Measurements from ENCODE around the gene CASP7. TPM values are rescaled to one million over a fixed set of nuclear protein-coding genes. Genes with fewer than 3 reads are reported as not detected.
A peak's percentile ranks its signal among the peaks of the same experiment; 100 is the strongest.
"Not testable (repeated sequence)": the region's sequence is repeated elsewhere in the genome, so short reads cannot be mapped to it uniquely, and the experiment has no call there.

The CASP7 gene
- total RNA-seq, 1 experiment from 2014 or later, result 27.4 TPM

GRCh38 chr10:113753020-113753692, 73.4 kb downstream of the CASP7 start:
- peak; percentile 6 for DNase-seq (ENCODE audit: low read depth)

- DNase-seq (ENCODE audit: low read depth), result no peak
These were observed 74.4 kb downstream of the CASP7 start for GRCh38 chr10:113754125-113754524.

GRCh38 chr10:113754768-113755167, 75.1 kb downstream of the CASP7 start:
- no peak for DNase-seq (ENCODE audit: low read depth)

GRCh38 chr10:113756940-113757543, 77.3 kb downstream of the CASP7 start:
- no peak for DNase-seq (ENCODE audit: low read depth)

- no peak for DNase-seq (ENCODE audit: low read depth)
These were observed 82.4 kb downstream of the CASP7 start for GRCh38 chr10:113762083-113762482.

GRCh38 chr10:113764582-113764981, 84.9 kb downstream of the CASP7 start:
- DNase-seq (ENCODE audit: low read depth), result no peak

GRCh38 chr10:113765910-113766309, 86.2 kb downstream of the CASP7 start:
- DNase-seq (ENCODE audit: low read depth), result no peak

GRCh38 chr10:113767222-113767621, 87.5 kb downstream of the CASP7 start:
- DNase-seq (ENCODE audit: low read depth), result no peak

GRCh38 chr10:113770346-113770745, 90.6 kb downstream of the CASP7 start:
- DNase-seq (ENCODE audit: low read depth), result no peak

GRCh38 chr10:113771131-113771530, 91.4 kb downstream of the CASP7 start:
- not testable (repeated sequence) for DNase-seq (ENCODE audit: low read depth)

GRCh38 chr10:113775686-113776294, 96.1 kb downstream of the CASP7 start:
- no peak for DNase-seq (ENCODE audit: low read depth)

- no peak for DNase-seq (ENCODE audit: low read depth)
These were observed 96.8 kb downstream of the CASP7 start for GRCh38 chr10:113776553-113776952.

Other genes with a start within 250 kb of the CASP7 start
- not detected in 2 replicates for gene HABP2, start 126.9 kb upstream of the CASP7 start, total RNA-seq (2014; rRNA removed; shearing (Covaris generic))
- not detected in 2 replicates for gene NRAP, start 15.9 kb upstream of the CASP7 start, total RNA-seq (2014; rRNA removed; shearing (Covaris generic))
- not detected in 2 replicates for gene PLEKHS1, start 71.8 kb downstream of the CASP7 start, total RNA-seq (2014; rRNA removed; shearing (Covaris generic))
- gene DCLRE1A, start 174.2 kb downstream of the CASP7 start, total RNA-seq (2014; rRNA removed; shearing (Covaris generic)), result 7.4 and 9.8 TPM in 2 replicates
- 7.3 and 17.1 TPM in 2 replicates for gene NHLRC2, start 174.7 kb downstream of the CASP7 start, total RNA-seq (2014; rRNA removed; shearing (Covaris generic))